ENCODE results near the gene OR51G2.

OR51G2 gene

DNA sequence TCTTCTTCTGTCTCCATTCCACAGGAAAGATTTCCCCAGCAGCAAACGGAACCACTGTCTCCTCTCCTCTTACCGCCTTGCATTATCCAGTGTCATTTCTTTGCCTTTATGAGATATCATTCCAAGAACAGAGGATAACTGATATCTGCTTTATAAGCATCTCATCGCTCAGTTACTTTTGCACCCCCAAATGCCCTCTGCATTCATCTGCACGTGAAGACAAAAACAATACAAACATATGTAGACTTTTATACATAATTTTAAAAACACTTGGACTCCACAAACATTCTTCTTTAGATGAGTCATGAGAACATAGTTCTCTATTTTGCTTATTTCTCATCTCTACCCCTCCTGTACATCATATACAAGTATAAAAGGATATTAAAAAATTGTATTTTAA lies 38.0 kb downstream of the OR51G2 start:
- DNase-seq, result no peak
- intact Hi-C loops (cut with DNase I), result no loop called here

GRCh38 chr11:4865855-4866254 lies 53.3 kb downstream of the OR51G2 start:
- no peak for DNase-seq
- intact Hi-C loops (cut with DNase I), result no loop called here

GRCh38 chr11:4863876-4864275 lies 55.3 kb downstream of the OR51G2 start:
- intact Hi-C loops (cut with DNase I), result no loop called here
- DNase-seq, result no peak
